A673 (cell line): ENCODE measurements around the gene ADORA2B. TPM values are rescaled to one million over a fixed set of nuclear protein-coding genes. Genes with fewer than 3 reads are reported as not detected.

ENCODE experiments used
- BruUV-seq: library from RNA; stranded (reverse); fragments of 400-500 nt; replicated peaks from 2 replicates; lab custom pipeline; 2021; lab: Mats Ljungman, UMichigan
- CTCF ChIA-PET: fragments of 300-600 bp; sonication (Branson Sonifier 250); formaldehyde crosslinking; loops from one replicate; lab custom pipeline; 2022; ENCODE audit warnings: antibody characterized with exemption; lab: Charles Lee
- POLR2A ChIA-PET: fragments of 300-600 bp; sonication (Branson Sonifier 250); formaldehyde crosslinking; loops from one replicate; lab custom pipeline; 2022; ENCODE audit warnings: antibody characterized with exemption; ENCODE audit not compliant: low non-redundant PET; lab: Charles Lee
- DNase-seq: peaks from one replicate; pipeline ENCODE4 v3.0.0-alpha.2; 2015; ENCODE audit warnings: low spot score
- H3K27ac ChIP-seq: fragments of 200-600 bp; sonication (generic); 2 replicates; pipeline ENCODE4 v1.5.1; 2016; ENCODE audit warnings: mixed run types, low read depth, mild to moderate bottlenecking, mixed read lengths, antibody characterized with exemption, low read length; ENCODE audit not compliant: poor library complexity, severe bottlenecking
- H3K27me3 ChIP-seq: fragments of 200-600 bp; sonication (generic); replicated peaks from 2 replicates; pipeline ENCODE4 v1.6.1; 2017; ENCODE audit warnings: mixed run types, low read depth, mild to moderate bottlenecking, mixed read lengths, antibody characterized with exemption, low read length; ENCODE audit not compliant: insufficient read depth, poor library complexity
- H3K36me3 ChIP-seq: fragments of 200-600 bp; sonication (generic); 2 replicates; pipeline ENCODE4 v1.6.1; 2016; ENCODE audit warnings: mixed run types, mild to moderate bottlenecking, mixed read lengths, antibody characterized with exemption, low read length; ENCODE audit not compliant: insufficient read depth, poor library complexity, severe bottlenecking
- H3K4me1 ChIP-seq: fragments of 200-600 bp; sonication (generic); 2 replicates; pipeline ENCODE4 v1.6.1; 2017; ENCODE audit warnings: mixed run types, mild to moderate bottlenecking, mixed read lengths, antibody characterized with exemption, low read length; ENCODE audit not compliant: insufficient read depth, poor library complexity, severe bottlenecking
- H3K4me3 ChIP-seq: fragments of 200-600 bp; sonication (generic); 2 replicates; pipeline ENCODE4 v1.5.1; 2016; ENCODE audit warnings: low read depth, mixed run types, mild to moderate bottlenecking, mixed read lengths, low read length; ENCODE audit not compliant: poor library complexity, severe bottlenecking
- H3K9me3 ChIP-seq: fragments of 200-600 bp; sonication (generic); 2 replicates; pipeline ENCODE4 v1.6.1; 2016; ENCODE audit warnings: mixed run types, low read depth, mild to moderate bottlenecking, mixed read lengths, antibody characterized with exemption, low read length; ENCODE audit not compliant: poor library complexity, severe bottlenecking
- EZH2 ChIP-seq: fragments of 200-600 bp; sonication (generic); IDR thresholded peaks from 2 replicates; pipeline ENCODE4 v1.6.1; 2017; ENCODE audit warnings: borderline replicate concordance, low read depth, mild to moderate bottlenecking, mixed read lengths, antibody characterized with exemption, low read length; ENCODE audit not compliant: poor library complexity, severe bottlenecking
- intact Hi-C: fragments of 100-400 bp; cut with micrococcal nuclease; formaldehyde crosslinking; loops from one replicate; pipeline ENCODE4 v1.10.0; 2022; ENCODE audit not compliant: unreplicated experiment
- total RNA-seq: library from RNA; stranded (reverse); gene quantifications from 2 replicates; pipeline ENCODE4 v1.2.3, GENCODE V29; 2021
- TF ChIP-seq, protein P1 (sequence below): fragments of 300-800, 200-600 bp; sonication (generic); conservative IDR thresholded peaks from 2 replicates; pipeline ENCODE4 v1.5.1; 2017; ENCODE audit warnings: low read depth, mild to moderate bottlenecking, antibody characterized with exemption, low read length, moderate library complexity, mixed read lengths

Gene ADORA2B
- total RNA-seq, 1 experiment from 2014 or later = 3.9 TPM

DNA sequence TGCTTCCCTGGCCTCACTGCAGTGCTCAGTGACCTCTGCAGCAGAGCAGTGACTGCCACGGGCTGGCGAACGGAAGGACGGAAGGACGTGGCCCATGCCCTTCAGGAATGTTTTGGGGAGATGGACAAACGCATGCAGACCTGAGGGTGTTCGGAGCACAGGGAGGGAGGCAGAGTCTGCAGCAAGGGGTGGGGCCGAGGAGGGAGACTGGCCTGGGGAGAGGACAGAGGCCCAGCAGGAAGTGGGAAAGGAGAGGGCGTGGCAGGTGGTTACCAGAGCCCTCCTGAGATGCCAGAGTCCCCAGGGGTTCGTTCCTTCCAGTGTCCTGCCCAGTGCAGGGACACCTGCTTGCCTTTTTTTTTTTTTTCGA lies 21.9 kb downstream of the ADORA2B start:
- H3K27ac ChIP-seq = peak overlapping the region; percentile 89
- no peaks in the 10 kb centered on the region for H3K36me3 ChIP-seq
- no peaks in the 10 kb centered on the region for H3K27me3 ChIP-seq
- no peak for DNase-seq
- CTCF ChIA-PET = interaction anchor here (0.5 to 1.1 kb wide), 2 partner anchors 9 to 22 kb away, joined by 3 to 5 read pairs; partner anchors contain the start of gene ADORA2B
- no TSS peak for BruUV-seq
- no peak overlapping the region for H3K4me3 ChIP-seq
- intact Hi-C loops = no loop called here
- no peak for TF ChIP-seq EZH2
- TF ChIP-seq, protein P1, sequence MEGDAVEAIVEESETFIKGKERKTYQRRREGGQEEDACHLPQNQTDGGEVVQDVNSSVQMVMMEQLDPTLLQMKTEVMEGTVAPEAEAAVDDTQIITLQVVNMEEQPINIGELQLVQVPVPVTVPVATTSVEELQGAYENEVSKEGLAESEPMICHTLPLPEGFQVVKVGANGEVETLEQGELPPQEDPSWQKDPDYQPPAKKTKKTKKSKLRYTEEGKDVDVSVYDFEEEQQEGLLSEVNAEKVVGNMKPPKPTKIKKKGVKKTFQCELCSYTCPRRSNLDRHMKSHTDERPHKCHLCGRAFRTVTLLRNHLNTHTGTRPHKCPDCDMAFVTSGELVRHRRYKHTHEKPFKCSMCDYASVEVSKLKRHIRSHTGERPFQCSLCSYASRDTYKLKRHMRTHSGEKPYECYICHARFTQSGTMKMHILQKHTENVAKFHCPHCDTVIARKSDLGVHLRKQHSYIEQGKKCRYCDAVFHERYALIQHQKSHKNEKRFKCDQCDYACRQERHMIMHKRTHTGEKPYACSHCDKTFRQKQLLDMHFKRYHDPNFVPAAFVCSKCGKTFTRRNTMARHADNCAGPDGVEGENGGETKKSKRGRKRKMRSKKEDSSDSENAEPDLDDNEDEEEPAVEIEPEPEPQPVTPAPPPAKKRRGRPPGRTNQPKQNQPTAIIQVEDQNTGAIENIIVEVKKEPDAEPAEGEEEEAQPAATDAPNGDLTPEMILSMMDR = no peak
- H3K9me3 ChIP-seq = no peaks in the 10 kb centered on the region
- POLR2A ChIA-PET = interaction anchor here (0.7 kb wide), 1 partner anchor 9 kb away, joined by 4 read pairs; no protein-coding TSS in a partner anchor
- H3K4me1 ChIP-seq = peaks cover 25% of the 10 kb centered on the region

DNA sequence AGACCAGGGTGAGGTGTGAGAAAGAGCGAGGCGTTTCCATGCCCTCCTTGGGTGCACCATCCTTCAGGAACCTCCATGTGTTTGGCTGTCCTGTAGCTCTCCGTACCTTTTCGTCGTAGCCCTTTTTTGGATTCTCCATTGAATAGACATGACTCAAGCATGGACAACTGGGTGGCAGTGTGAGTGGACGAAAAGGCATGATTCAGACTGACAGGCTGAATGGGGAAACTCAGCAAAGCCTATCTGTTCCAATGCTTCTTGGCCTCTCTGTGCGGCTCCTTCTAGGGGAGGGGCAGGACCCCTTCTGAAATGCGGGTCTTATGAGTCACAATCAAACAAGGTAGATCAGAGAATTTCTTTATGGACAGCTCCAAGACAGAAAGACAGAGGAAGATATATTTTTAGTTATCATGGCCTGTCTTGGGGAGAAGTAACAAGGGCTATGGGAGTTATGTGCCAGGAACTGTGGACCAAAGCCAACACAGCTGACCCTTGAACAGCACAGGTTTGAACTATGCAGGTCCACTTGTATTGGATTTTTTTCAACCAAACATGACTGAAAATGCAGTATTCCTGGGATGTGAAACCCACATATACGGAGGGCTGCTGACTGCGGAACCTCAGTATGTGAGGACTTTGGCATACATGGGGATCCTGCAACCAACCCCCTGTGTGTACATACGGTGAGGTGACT lies 22.9 kb downstream of the ADORA2B start:
- ChIA-PET POLR2A (no interaction called here), CTCF (no interaction called here)
- Histone ChIP-seq H3K4me3 (no peak overlapping the region), H3K9me3 (no peaks in the 10 kb centered on the region), H3K4me1 (peaks cover 25% of the 10 kb centered on the region), H3K36me3 (no peaks in the 10 kb centered on the region), H3K27me3 (no peaks in the 10 kb centered on the region), H3K27ac (peak overlapping the region; percentile 89)
- no TSS peak for BruUV-seq
- intact Hi-C loops = no loop called here
- no peak for TF ChIP-seq EZH2
- TF ChIP-seq, protein P1 = no peak
- no peak for DNase-seq

DNA sequence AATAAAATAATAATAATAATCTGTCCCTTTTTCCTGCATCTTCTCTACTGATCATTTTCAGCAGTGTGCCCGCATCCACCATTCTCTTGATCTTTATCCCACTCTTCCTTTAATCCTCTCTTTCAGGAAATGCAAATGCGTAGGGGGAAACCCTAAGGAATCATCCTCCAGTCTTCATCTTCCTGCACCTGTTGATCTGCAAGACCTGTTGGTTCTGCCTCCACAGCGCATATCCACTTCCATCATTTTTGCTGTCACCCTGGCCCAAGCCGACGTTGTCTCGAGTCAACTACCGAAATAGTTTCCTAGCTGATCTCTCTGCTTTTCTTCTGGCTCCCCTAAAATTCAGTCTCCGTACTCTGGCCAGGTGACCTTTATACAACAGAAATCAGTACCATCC lies 24.5 kb downstream of the ADORA2B start:
- Histone ChIP-seq H3K27me3 (no peaks in the 10 kb centered on the region), H3K36me3 (no peaks in the 10 kb centered on the region), H3K9me3 (no peaks in the 10 kb centered on the region), H3K4me1 (peaks cover 34% of the 10 kb centered on the region), H3K27ac (no peak overlapping the region), H3K4me3 (no peak overlapping the region)
- ChIA-PET CTCF (no interaction called here), POLR2A (no interaction called here)
- no peak for TF ChIP-seq EZH2
- TF ChIP-seq, protein P1 = no peak
- intact Hi-C loops = no loop called here
- no peak for DNase-seq
- BruUV-seq = no TSS peak
